GM12875 (cell line): ENCODE data around the gene CKAP2.

ENCODE experiments used
- H3K4me3 ChIP-seq: one replicate; pipeline ENCODE4 v1.5.1; 2011; ENCODE audit warnings: low read depth, low read length, control low read depth
- CTCF ChIP-seq: IDR thresholded peaks from 2 replicates; pipeline ENCODE4 v1.5.1; 2011; ENCODE audit warnings: low read depth, mild to moderate bottlenecking, control low read depth, inconsistent platforms, low read length, moderate library complexity, borderline replicate concordance; ENCODE audit not compliant: insufficient read depth

Gene CKAP2

GRCh38 chr13:52414051-52414450 is 41.2 kb upstream of the CKAP2 start:
- no peak overlapping the region for H3K4me3 ChIP-seq
- TF ChIP-seq CTCF = no peak

GRCh38 chr13:52414963-52415362 is 40.3 kb upstream of the CKAP2 start:
- TF ChIP-seq CTCF = no peak
- H3K4me3 ChIP-seq = no peak overlapping the region

GRCh38 chr13:52419080-52419479 is 36.2 kb upstream of the CKAP2 start:
- no peak for TF ChIP-seq CTCF
- no peak overlapping the region for H3K4me3 ChIP-seq

- TF ChIP-seq CTCF = no peak
- no peak overlapping the region for H3K4me3 ChIP-seq
Observed at GRCh38 chr13:52421216-52421615, 34.1 kb upstream of the CKAP2 start.

- TF ChIP-seq CTCF = no peak
- H3K4me3 ChIP-seq = no peak overlapping the region
Observed at GRCh38 chr13:52428295-52428694, 27.0 kb upstream of the CKAP2 start.

GRCh38 chr13:52432456-52432855 is 22.8 kb upstream of the CKAP2 start:
- no peak for TF ChIP-seq CTCF
- H3K4me3 ChIP-seq = no peak overlapping the region

GRCh38 chr13:52446265-52446664 is 9.0 kb upstream of the CKAP2 start:
- no peak overlapping the region for H3K4me3 ChIP-seq
- no peak for TF ChIP-seq CTCF
